Thyroid gland (tissue), 4 donors: ENCODE measurements around the gene USP38. TPM values are rescaled to one million over a fixed set of nuclear protein-coding genes. Genes with fewer than 3 reads are reported as not detected.
"Not testable (repeated sequence)": the region's sequence is repeated elsewhere in the genome, so short reads cannot be mapped to it uniquely, and the experiment has no call there.

Experiments used
- DNase-seq, 2 donors: peaks; one replicate each; pipeline ENCODE4 v3.0.0-alpha.2; 2019
- H3K27ac ChIP-seq, 3 donors: fragments of 200-600 bp; sonication (generic); 1 replicate in 2 of 3; 2 replicates in 1 of 3; pipeline ENCODE4 v1.5.1; 2016 to 2019; ENCODE audit warnings: mild to moderate bottlenecking in 1 of 3, moderate library complexity in 1 of 3
- H3K27me3 ChIP-seq: fragments of 200-600 bp; sonication (generic); one replicate; pipeline ENCODE4 v1.5.1; 2019
- H3K36me3 ChIP-seq, 2 donors: fragments of 200-600 bp; sonication (generic); one replicate each; pipeline ENCODE4 v1.5.1; 2016 to 2019
- H3K4me1 ChIP-seq, 2 donors: fragments of 200-600 bp; sonication (generic); one replicate each; pipeline ENCODE4 v1.5.1; 2017 to 2019
- H3K4me3 ChIP-seq, 3 donors: fragments of 200-600 bp; sonication (generic); replicated peaks in 1 of 3; 1 replicate in 2 of 3; 2 replicates in 1 of 3; pipeline ENCODE4 v1.5.1; 2016; ENCODE audit warnings: mild to moderate bottlenecking in 1 of 3
- H3K9me3 ChIP-seq: fragments of 200-600 bp; sonication (generic); one replicate; pipeline ENCODE4 v1.5.1; 2017
- POLR2A ChIP-seq, 2 donors: fragments of 450-650 bp; IDR thresholded peaks; one replicate each; pipeline ENCODE4 v1.6.1; 2017; ENCODE audit warnings: antibody characterized with exemption in 2 of 2, mild to moderate bottlenecking in 2 of 2, moderate library complexity in 1 of 2
- WGBS, 2 donors: methylation state at CpG; one replicate each; pipeline ENCODE4 v1.1.5; 2017; 5-methylcytosine and 5-hydroxymethylcytosine counted together
- intact Hi-C: fragments of 100-400 bp; cut with DNase I; formaldehyde crosslinking; loops from one replicate; pipeline ENCODE4 v1.15.1; 2023
- total RNA-seq, 4 donors: library from RNA; depleted of rRNA; stranded (reverse); fragments of >200 nt; gene quantifications; one replicate each; pipeline ENCODE4 v1.2.3, GENCODE V29; 2016
- TF ChIP-seq, protein P1 (sequence below), 6 experiments: fragments of 200-600 bp in 3 of 6; fragments of 450-650 bp in 3 of 6; sonication (generic) in 3 of 6; IDR thresholded peaks; one replicate each; pipeline ENCODE4 v1.5.1; 2016 to 2019; ENCODE audit warnings: antibody characterized with exemption in 6 of 6, mild to moderate bottlenecking in 2 of 6, inconsistent platforms in 1 of 6, moderate library complexity in 1 of 6

USP38 gene
- total RNA-seq, 4 donors from 2014 or later, result 21.8 to 39.8 (median 29.9) TPM

DNA sequence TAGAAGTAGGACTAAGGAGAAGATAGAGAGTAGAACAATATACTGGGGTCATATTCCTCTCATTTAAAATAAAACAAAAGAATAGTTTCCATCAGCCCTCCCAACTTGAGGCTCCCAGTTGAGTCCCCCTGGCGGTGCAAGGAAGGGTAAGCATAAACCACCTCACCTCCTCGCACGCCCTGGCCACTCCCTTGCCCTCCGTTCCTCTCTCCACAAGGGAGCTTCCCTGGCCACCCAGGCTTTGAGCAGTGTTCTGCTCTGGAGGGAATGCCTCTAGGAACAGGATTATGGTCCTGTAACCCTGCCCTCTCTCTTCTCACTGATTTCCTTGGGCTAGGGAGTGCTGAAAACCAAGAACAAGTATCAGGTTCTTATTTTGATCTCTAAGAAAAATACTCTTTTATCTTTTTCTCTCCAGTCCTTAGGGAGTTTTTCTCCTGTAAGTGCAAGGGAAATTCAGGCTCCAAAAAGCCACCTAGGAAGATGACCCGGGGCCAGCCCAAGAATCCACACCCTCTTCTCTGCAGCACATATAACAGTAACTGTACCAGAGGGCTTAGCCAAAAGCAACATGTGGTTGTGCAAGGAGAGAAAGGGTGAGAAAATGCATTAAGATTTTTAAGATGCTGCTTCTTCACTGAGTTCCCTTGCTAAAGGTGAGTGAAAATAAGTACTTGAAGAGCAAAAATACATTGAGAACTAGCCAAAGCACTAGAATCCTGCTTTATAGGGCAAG, 69.9 kb downstream of the USP38 start:
- Histone ChIP-seq H3K27me3 (no peaks in the 10 kb centered on the region), H3K27ac (no peak overlapping the region), H3K9me3 (no peaks in the 10 kb centered on the region), H3K4me1 (no peaks in the 10 kb centered on the region), H3K4me3 (no peak overlapping the region), H3K36me3 (no peaks in the 10 kb centered on the region)
- no peak for DNase-seq
- intact Hi-C loops, result no loop called here
- WGBS, 2 donors, result 72 to 74% methylated on average over 5 of the region's 5 CpGs
- TF ChIP-seq, protein P1, sequence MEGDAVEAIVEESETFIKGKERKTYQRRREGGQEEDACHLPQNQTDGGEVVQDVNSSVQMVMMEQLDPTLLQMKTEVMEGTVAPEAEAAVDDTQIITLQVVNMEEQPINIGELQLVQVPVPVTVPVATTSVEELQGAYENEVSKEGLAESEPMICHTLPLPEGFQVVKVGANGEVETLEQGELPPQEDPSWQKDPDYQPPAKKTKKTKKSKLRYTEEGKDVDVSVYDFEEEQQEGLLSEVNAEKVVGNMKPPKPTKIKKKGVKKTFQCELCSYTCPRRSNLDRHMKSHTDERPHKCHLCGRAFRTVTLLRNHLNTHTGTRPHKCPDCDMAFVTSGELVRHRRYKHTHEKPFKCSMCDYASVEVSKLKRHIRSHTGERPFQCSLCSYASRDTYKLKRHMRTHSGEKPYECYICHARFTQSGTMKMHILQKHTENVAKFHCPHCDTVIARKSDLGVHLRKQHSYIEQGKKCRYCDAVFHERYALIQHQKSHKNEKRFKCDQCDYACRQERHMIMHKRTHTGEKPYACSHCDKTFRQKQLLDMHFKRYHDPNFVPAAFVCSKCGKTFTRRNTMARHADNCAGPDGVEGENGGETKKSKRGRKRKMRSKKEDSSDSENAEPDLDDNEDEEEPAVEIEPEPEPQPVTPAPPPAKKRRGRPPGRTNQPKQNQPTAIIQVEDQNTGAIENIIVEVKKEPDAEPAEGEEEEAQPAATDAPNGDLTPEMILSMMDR (IDR thresholded peaks at IDR 0.05), result no peak
- no peak for TF ChIP-seq POLR2A (IDR thresholded peaks at IDR 0.05)

DNA sequence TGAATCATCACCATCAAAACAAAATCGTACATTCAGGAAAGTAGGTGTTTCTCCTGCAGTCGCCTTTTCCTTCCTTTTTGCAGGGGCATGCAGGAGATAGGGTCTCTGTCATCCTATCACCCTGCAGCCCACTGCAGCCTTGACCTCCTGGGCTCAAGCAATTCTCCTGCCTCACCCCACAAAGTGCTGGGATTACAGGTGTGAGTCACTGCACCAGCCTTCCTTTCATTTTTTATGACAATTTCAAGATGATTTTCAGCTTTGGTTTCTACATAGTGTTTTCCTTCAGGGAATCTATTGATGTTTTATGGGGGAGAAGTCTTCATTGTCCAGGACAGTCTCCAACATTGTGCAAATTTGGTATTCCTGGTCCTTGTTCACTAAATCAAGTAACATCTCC, 71.7 kb downstream of the USP38 start:
- 70 to 79% methylated on average over 2 of the region's 2 CpGs for WGBS, 2 donors
- no peak overlapping the region for H3K27ac ChIP-seq
- H3K27me3 ChIP-seq, result no peaks in the 10 kb centered on the region
- no peaks in the 10 kb centered on the region for H3K36me3 ChIP-seq
- no peaks in the 10 kb centered on the region for H3K4me1 ChIP-seq
- intact Hi-C loops, result no loop called here
- H3K9me3 ChIP-seq, result no peaks in the 10 kb centered on the region
- no peak overlapping the region for H3K4me3 ChIP-seq
- DNase-seq, result no peak
- TF ChIP-seq POLR2A (IDR thresholded peaks at IDR 0.05), result no peak
- TF ChIP-seq, protein P1 (IDR thresholded peaks at IDR 0.05), result no peak

DNA sequence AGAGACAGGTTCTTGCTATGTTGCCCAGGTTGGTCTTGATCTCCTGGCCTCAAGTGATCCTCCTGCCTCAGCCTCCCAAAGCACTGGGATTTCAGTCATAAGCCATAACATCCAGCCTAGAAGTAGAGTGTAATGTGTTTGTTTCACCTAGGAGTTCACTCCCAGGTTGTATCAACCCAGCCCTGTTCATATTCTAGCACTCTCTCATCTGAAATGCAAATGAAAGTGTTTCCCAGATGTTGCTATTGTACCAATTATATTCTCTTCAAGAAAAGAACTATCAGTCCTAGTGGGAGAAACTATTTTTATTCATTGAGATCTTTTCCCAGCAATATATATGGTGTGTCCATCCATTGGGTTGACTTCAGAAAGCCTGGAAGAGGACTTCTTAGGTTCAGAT, 72.6 kb downstream of the USP38 start:
- no peak for DNase-seq
- TF ChIP-seq POLR2A (IDR thresholded peaks at IDR 0.05), result no peak
- TF ChIP-seq, protein P1 (IDR thresholded peaks at IDR 0.05), result no peak

DNA sequence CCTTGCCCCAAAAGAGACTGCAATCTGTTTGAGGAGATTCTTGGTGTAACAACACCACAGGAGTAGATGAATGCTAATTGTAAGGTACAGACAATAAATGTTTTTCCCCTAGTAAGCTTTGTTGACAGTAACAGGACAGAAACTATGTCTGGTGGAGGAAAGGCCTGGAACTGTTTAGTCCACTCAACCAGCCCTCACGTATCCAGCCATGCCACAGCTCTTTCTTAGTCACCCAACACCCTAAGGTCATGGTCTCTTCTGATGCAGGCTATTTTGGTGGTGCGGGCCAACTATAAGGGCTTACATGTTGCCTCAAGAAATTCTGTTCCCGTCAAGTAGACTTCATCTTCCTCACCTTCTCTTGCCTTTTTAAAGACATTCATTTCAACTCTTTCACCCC, 76.0 kb downstream of the USP38 start:
- intact Hi-C loops, result no loop called here

More for the DNA sequence above, 72.6 kb downstream of the USP38 start:
- Histone ChIP-seq H3K4me1 (no peaks in the 10 kb centered on the region), H3K27me3 (no peaks in the 10 kb centered on the region), H3K9me3 (no peaks in the 10 kb centered on the region), H3K36me3 (no peaks in the 10 kb centered on the region), H3K4me3 (no peak overlapping the region), H3K27ac (no peak overlapping the region)
- intact Hi-C loops, result no loop called here

DNA sequence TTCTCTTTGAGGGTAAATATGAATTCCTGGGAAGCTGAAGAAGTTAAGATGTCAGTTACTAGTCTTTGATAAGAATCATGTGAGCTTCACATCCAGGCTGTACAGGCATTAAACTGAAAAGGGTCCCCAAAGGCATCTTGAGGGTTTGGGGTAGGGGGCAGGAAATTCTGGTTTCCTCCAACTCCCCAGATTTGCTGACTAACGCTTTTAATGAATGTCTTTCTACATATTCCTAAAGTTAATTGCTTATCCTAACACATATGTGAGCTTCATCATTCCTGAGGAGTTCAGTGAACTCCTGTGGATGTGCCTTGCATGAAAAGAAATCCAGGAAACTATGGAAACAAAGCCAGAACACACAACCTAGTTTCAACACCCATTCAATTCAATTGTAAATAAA, 78.1 kb downstream of the USP38 start:
- no peaks in the 10 kb centered on the region for H3K36me3 ChIP-seq
- no peaks in the 10 kb centered on the region for H3K9me3 ChIP-seq
- TF ChIP-seq, protein P1 (IDR thresholded peaks at IDR 0.05), result no peak
- no peak for TF ChIP-seq POLR2A (IDR thresholded peaks at IDR 0.05)
- DNase-seq, result no peak
- no peaks in the 10 kb centered on the region for H3K4me1 ChIP-seq
- intact Hi-C loops, result no loop called here
- no peak overlapping the region for H3K4me3 ChIP-seq
- 0 to 75% methylated on average over 1 of the region's 1 CpG for WGBS, 2 donors
- H3K27me3 ChIP-seq, result no peaks in the 10 kb centered on the region
- no peak overlapping the region for H3K27ac ChIP-seq

More for the DNA sequence above, 76.0 kb downstream of the USP38 start:
- 58 to 94% methylated on average over 3 of the region's 3 CpGs for WGBS, 2 donors
- Histone ChIP-seq H3K4me1 (no peaks in the 10 kb centered on the region), H3K36me3 (no peaks in the 10 kb centered on the region), H3K27me3 (no peaks in the 10 kb centered on the region), H3K4me3 (no peak overlapping the region), H3K9me3 (no peaks in the 10 kb centered on the region), H3K27ac (no peak overlapping the region)
- no peak for DNase-seq
- TF ChIP-seq POLR2A (IDR thresholded peaks at IDR 0.05), result no peak
- TF ChIP-seq, protein P1 (IDR thresholded peaks at IDR 0.05), result no peak

DNA sequence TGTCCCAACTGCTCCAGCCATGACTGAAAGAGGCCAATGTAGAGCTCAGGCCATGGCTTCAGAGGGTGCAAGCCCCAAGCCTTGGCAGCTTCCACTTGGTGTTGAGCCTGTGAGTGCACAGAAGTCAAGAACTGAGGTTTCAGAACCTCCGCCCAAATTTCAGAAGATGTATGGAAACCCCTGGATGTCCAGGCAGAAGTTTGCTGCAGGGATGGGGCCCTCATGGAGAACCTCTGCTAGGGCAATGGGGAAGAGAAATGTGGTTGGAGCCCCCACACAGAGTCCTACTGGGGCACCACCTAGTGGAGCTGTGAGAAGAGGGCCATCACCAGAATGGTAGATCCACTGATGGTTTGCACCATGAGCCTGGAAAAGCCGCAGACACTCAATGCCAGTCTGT, 83.0 kb downstream of the USP38 start:
- DNase-seq, H3K27me3 ChIP-seq, intact Hi-C loops, H3K27ac ChIP-seq, H3K4me1 ChIP-seq, H3K36me3 ChIP-seq, H3K4me3 ChIP-seq, H3K9me3 ChIP-seq: not testable (repeated sequence)
- 93 to 100% methylated on average over 2 of the region's 2 CpGs for WGBS, 2 donors
